Progenitor cell of endocrine pancreas (in vitro differentiated cells): ENCODE results near the gene FCN3. TPM values are rescaled to one million over a fixed set of nuclear protein-coding genes. Genes with fewer than 3 reads are reported as not detected.

Experiments
- DNase-seq: peaks from one replicate; pipeline ENCODE4 v3.0.0; 2021; ENCODE audit warnings: low spot score; ENCODE audit not compliant: unreplicated experiment
- H3K27ac Mint-ChIP-seq: 2 replicates; pipeline ENCODE4 v1.8.0; 2021; ENCODE audit warnings: mild to moderate bottlenecking, moderate library complexity, mixed read lengths
- H3K27me3 Mint-ChIP-seq: 2 replicates; pipeline ENCODE4 v1.8.0; 2021; ENCODE audit warnings: mixed read lengths
- H3K36me3 Mint-ChIP-seq: 2 replicates; pipeline ENCODE4 v1.8.0; 2022; ENCODE audit warnings: mixed read lengths; ENCODE audit not compliant: insufficient read depth
- H3K4me1 Mint-ChIP-seq: 2 replicates; pipeline ENCODE4 v1.8.0; 2021; ENCODE audit warnings: low read depth, mixed read lengths
- H3K4me3 Mint-ChIP-seq: 2 replicates; pipeline ENCODE4 v1.8.0; 2021; ENCODE audit warnings: low read depth, mild to moderate bottlenecking, moderate library complexity, mixed read lengths
- H3K9me3 Mint-ChIP-seq: 2 replicates; pipeline ENCODE4 v1.8.0; 2021; ENCODE audit warnings: low read depth, mixed read lengths
- CTCF ChIP-seq: fragments of 200-600 bp; sonication (generic); IDR thresholded peaks from one replicate; pipeline ENCODE4 v1.5.0; 2021; ENCODE audit warnings: antibody characterized with exemption, mild to moderate bottlenecking; ENCODE audit not compliant: unreplicated experiment
- total RNA-seq: library from RNA; stranded (reverse); gene quantifications from 2 replicates; pipeline ENCODE4 v1.2.1, GENCODE V29; 2021

FCN3 gene
- total RNA-seq, 1 donor from 2014 or later, result not detected

- no peak overlapping the region for H3K27ac Mint-ChIP-seq
- peaks cover 36% of the 10 kb centered on the region for H3K27me3 Mint-ChIP-seq
- TF ChIP-seq CTCF, result no peak
- no peaks in the 10 kb centered on the region for H3K9me3 Mint-ChIP-seq
- no peak overlapping the region for H3K4me3 Mint-ChIP-seq
- H3K4me1 Mint-ChIP-seq, result peaks cover 14% of the 10 kb centered on the region
- no peak for DNase-seq
- no peaks in the 10 kb centered on the region for H3K36me3 Mint-ChIP-seq
Measured at GRCh38 chr1:27346357-27346756, 28.3 kb downstream of the FCN3 start.

GRCh38 chr1:27345272-27345671 is 29.4 kb downstream of the FCN3 start:
- Mint-ChIP-seq H3K27me3 (peaks cover 25% of the 10 kb centered on the region), H3K27ac (no peak overlapping the region), H3K4me3 (no peak overlapping the region), H3K4me1 (peaks cover 14% of the 10 kb centered on the region), H3K9me3 (no peaks in the 10 kb centered on the region), H3K36me3 (no peaks in the 10 kb centered on the region)
- DNase-seq, result no peak
- TF ChIP-seq CTCF, result no peak

GRCh38 chr1:27343639-27344025 is 31.0 kb downstream of the FCN3 start:
- TF ChIP-seq CTCF, result no peak
- H3K9me3 Mint-ChIP-seq, result no peaks in the 10 kb centered on the region
- H3K27me3 Mint-ChIP-seq, result peaks cover 18% of the 10 kb centered on the region
- H3K27ac Mint-ChIP-seq, result no peak overlapping the region
- peaks cover 14% of the 10 kb centered on the region for H3K4me1 Mint-ChIP-seq
- H3K4me3 Mint-ChIP-seq, result peak overlapping the region; percentile 39
- H3K36me3 Mint-ChIP-seq, result peaks cover 4% of the 10 kb centered on the region
- DNase-seq, result no peak

- Mint-ChIP-seq H3K36me3 (peaks cover 4% of the 10 kb centered on the region), H3K27me3 (peaks cover 17% of the 10 kb centered on the region), H3K27ac (peak overlapping the region; percentile 33), H3K9me3 (no peaks in the 10 kb centered on the region), H3K4me1 (peaks cover 14% of the 10 kb centered on the region), H3K4me3 (peak overlapping the region; percentile 66)
- TF ChIP-seq CTCF, result no peak
- DNase-seq, result no peak
Measured at GRCh38 chr1:27342778-27343638, 31.6 kb downstream of the FCN3 start.

GRCh38 chr1:27342391-27342777 is 32.2 kb downstream of the FCN3 start:
- Mint-ChIP-seq H3K27me3 (peaks cover 13% of the 10 kb centered on the region), H3K27ac (peak overlapping the region; percentile 33), H3K4me3 (peak overlapping the region; percentile 66), H3K36me3 (peaks cover 4% of the 10 kb centered on the region), H3K4me1 (peaks cover 14% of the 10 kb centered on the region), H3K9me3 (no peaks in the 10 kb centered on the region)
- DNase-seq, result no peak
- TF ChIP-seq CTCF, result no peak
